Measurements from ENCODE around the gene PAK6.

- TF ChIP-seq CTCF (IDR thresholded peaks at IDR 0.05) (no peak), POLR2A (IDR thresholded peaks at IDR 0.05) (no peak)
Measured at GRCh38 chr15:40229316-40229715, 9.5 kb upstream of the PAK6 start.
